Measurements from ENCODE around the gene CFDP1. TPM values are rescaled to one million over a fixed set of nuclear protein-coding genes. Genes with fewer than 3 reads are reported as not detected.

Gene CFDP1
- total RNA-seq, 4 donors from 2014 or later = 42.4 to 49.5 (median 44.0) TPM

DNA sequence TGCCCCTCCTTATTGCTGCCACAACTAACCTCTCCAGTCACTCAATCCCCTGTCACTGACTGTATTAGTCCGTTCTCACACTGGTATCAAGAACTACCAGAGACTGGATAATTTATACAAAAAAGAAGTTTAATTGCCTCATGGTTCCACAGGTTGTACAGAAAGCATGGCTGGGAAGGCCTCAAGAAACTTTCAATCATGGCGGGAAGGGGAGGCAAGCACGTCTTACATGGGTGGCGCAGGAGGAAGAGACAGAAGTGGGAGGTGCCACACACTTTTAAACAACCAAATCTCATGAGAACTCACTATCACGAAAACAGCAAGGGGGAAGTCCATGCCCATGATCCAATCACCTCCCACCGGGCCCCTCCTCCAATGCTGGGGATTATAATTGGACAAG lies 95.9 kb downstream of the CFDP1 start:
- Histone ChIP-seq H3K4me1 (peaks cover 11 to 20% (median 18%) of the 10 kb centered on the region in 4 donors), H3K4me3 (no peak overlapping the region), H3K36me3 (no peaks in the 10 kb centered on the region), H3K27ac (replicated peaks in 1 of 4) (no peak overlapping the region), H3K9me3 (no peaks in the 10 kb centered on the region), H3K27me3 (no peaks in the 10 kb centered on the region)
- no peak for DNase-seq (ENCODE audit: extremely low spot score)
- 98% methylated on average over 6 of the region's 6 CpGs for WGBS
- intact Hi-C loops (cut with DNase I) = no loop called here
- TF ChIP-seq, protein P1, sequence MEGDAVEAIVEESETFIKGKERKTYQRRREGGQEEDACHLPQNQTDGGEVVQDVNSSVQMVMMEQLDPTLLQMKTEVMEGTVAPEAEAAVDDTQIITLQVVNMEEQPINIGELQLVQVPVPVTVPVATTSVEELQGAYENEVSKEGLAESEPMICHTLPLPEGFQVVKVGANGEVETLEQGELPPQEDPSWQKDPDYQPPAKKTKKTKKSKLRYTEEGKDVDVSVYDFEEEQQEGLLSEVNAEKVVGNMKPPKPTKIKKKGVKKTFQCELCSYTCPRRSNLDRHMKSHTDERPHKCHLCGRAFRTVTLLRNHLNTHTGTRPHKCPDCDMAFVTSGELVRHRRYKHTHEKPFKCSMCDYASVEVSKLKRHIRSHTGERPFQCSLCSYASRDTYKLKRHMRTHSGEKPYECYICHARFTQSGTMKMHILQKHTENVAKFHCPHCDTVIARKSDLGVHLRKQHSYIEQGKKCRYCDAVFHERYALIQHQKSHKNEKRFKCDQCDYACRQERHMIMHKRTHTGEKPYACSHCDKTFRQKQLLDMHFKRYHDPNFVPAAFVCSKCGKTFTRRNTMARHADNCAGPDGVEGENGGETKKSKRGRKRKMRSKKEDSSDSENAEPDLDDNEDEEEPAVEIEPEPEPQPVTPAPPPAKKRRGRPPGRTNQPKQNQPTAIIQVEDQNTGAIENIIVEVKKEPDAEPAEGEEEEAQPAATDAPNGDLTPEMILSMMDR (IDR thresholded peaks at IDR 0.05) = no peak
- TF ChIP-seq POLR2A (IDR thresholded peaks at IDR 0.05; ENCODE audit: low read depth) (no peak), EP300 (IDR thresholded peaks at IDR 0.05) (no peak), POLR2AphosphoS5 (IDR thresholded peaks at IDR 0.05) (no peak)

DNA sequence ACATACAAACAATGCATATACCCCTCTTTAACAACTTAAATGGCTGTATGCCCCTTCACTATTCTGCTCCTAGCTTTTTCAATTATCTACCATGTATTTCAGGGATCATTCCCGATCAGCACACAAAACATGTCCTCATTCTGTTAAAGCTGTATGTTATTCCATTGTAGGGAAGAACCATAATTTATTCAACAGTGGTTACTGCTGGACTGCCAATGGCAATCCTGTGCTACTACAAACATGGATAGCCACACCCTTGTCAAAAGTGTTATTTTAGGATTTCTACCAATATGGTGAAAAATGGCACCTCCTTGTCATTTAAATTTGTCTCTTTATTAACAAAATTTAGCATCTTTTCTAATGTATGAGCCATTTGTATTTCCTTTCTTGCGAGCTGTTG lies 96.8 kb downstream of the CFDP1 start:
- H3K4me3 ChIP-seq = no peak overlapping the region
- DNase-seq (ENCODE audit: extremely low spot score) = no peak
- intact Hi-C loops (cut with DNase I) = no loop called here
- H3K4me1 ChIP-seq = peaks cover 5 to 11% (median 8%) of the 10 kb centered on the region in 4 donors
- WGBS = 99% methylated on average over 2 of the region's 2 CpGs
- H3K27ac ChIP-seq (replicated peaks in 1 of 4) = no peak overlapping the region
- H3K9me3 ChIP-seq = no peaks in the 10 kb centered on the region
- no peaks in the 10 kb centered on the region for H3K27me3 ChIP-seq
- H3K36me3 ChIP-seq = no peaks in the 10 kb centered on the region
- TF ChIP-seq, protein P1 (IDR thresholded peaks at IDR 0.05) = no peak
- TF ChIP-seq POLR2A (IDR thresholded peaks at IDR 0.05; ENCODE audit: low read depth) = no peak
- no peak for TF ChIP-seq POLR2AphosphoS5 (IDR thresholded peaks at IDR 0.05)
- TF ChIP-seq EP300 (IDR thresholded peaks at IDR 0.05) = no peak

DNA sequence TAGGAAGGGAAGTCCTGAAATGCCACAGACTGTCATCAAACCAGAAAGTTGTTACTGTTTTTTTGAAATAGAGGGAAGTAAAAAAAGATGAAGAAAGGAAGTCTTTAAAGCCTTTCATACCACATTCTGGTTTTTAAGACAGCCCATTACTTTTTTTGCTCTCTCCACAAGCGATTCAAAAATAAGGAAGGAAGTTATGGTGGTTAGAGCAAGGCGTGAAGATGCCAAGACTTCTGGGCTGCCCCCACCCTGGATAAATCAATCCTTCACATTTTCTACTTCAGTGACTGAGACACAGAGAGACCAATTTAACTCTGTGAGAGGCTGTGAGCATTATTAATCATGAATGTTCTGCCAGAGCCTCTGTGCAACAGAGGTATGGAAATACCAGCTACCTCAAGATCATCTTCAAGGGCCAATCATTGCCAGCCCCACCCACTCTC lies 99.6 kb downstream of the CFDP1 start:
- Histone ChIP-seq H3K27me3 (no peaks in the 10 kb centered on the region), H3K9me3 (no peaks in the 10 kb centered on the region), H3K4me3 (no peak overlapping the region), H3K4me1 (no peaks in the 10 kb centered on the region), H3K36me3 (peaks cover 0 to 3% (median 0%) of the 10 kb centered on the region in 4 donors), H3K27ac (replicated peaks in 1 of 4) (no peak overlapping the region)
- DNase-seq (ENCODE audit: extremely low spot score) = no peak
- TF ChIP-seq, protein P1 (IDR thresholded peaks at IDR 0.05) = no peak
- TF ChIP-seq POLR2AphosphoS5 (IDR thresholded peaks at IDR 0.05) (no peak), EP300 (IDR thresholded peaks at IDR 0.05) (no peak)
- WGBS = 55% methylated on average over 2 of the region's 2 CpGs
- intact Hi-C loops (cut with DNase I) = no loop called here

DNA sequence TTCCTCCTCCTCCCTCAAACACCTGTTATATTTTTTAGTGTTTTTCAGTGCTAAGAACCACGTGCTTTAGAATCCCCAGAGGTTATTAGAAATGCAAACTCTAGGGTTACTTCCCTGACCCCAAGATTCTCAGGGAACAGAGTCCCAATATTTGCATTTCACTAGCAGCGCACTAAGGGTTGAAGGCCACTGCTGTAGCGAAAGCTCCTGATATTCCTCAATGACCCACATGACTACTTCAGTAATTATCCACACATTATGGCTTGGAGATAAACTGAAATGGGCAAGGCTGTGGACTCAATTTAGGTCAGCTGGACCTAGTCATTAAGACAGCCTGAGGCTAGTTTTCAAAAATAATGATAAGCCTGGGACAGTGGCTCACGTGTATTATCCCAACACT lies 103.4 kb downstream of the CFDP1 start:
- H3K27me3 ChIP-seq = no peaks in the 10 kb centered on the region
- no peak overlapping the region for H3K4me3 ChIP-seq
- TF ChIP-seq, protein P1 (IDR thresholded peaks at IDR 0.05) = no peak
- TF ChIP-seq POLR2AphosphoS5 (IDR thresholded peaks at IDR 0.05) (no peak), POLR2A (IDR thresholded peaks at IDR 0.05; ENCODE audit: low read depth) (no peak), EP300 (IDR thresholded peaks at IDR 0.05) (no peak)
- no peaks in the 10 kb centered on the region for H3K9me3 ChIP-seq
- no peaks in the 10 kb centered on the region for H3K4me1 ChIP-seq
- no peak overlapping the region for H3K27ac ChIP-seq (replicated peaks in 1 of 4)
- H3K36me3 ChIP-seq = peaks cover 0 to 3% (median 0%) of the 10 kb centered on the region in 4 donors
- DNase-seq (ENCODE audit: extremely low spot score) = no peak
- 89% methylated on average over 4 of the region's 4 CpGs for WGBS
- intact Hi-C loops (cut with DNase I) = no loop called here

DNA sequence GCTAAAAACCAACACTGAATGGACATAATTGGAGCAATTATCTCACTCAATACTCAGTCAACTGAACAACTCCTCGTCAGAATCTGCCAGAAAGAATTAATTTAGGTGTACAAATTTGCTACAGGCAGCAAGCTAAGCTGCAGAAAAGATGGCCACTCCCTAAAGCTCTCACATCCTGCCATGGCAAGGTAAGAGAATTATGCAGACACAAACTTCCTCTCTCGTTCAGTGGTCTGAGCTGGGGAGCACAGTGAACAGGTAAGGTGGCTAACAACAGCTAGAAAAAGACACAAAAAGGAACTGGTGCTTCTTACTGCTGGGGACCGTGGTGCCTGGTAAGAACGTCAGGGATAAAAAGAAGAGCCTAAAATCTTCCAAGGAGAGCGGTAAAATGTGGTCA lies 107.0 kb downstream of the CFDP1 start:
- Histone ChIP-seq H3K27ac (replicated peaks in 1 of 4) (no peak overlapping the region), H3K36me3 (peaks cover 0 to 5% (median 2%) of the 10 kb centered on the region in 4 donors), H3K9me3 (no peaks in the 10 kb centered on the region), H3K4me3 (no peak overlapping the region), H3K4me1 (no peaks in the 10 kb centered on the region), H3K27me3 (no peaks in the 10 kb centered on the region)
- intact Hi-C loops (cut with DNase I) = no loop called here
- no peak for DNase-seq (ENCODE audit: extremely low spot score)
- no peak for TF ChIP-seq POLR2A (IDR thresholded peaks at IDR 0.05; ENCODE audit: low read depth)
- TF ChIP-seq POLR2AphosphoS5 (IDR thresholded peaks at IDR 0.05) = no peak
- TF ChIP-seq, protein P1 (IDR thresholded peaks at IDR 0.05) = no peak
- TF ChIP-seq EP300 (IDR thresholded peaks at IDR 0.05) = no peak
- WGBS = 81% methylated on average over 5 of the region's 5 CpGs
